Activated CD8-positive, alpha-beta T cell treated with anti-CD3 and anti-CD28 coated beads, Interleukin-2, amount 10 ng/mL, durations not matched to agents 7 days and 5 days (primary cell): Measurements from ENCODE around the gene CKAP2L. TPM values are rescaled to one million over a fixed set of nuclear protein-coding genes. Genes with fewer than 3 reads are reported as not detected.

Experiments used
- ATAC-seq: fragments of 150-1000 bp; cut with Tn5 transposase; one replicate; pipeline ENCODE4 v1.10.0; 2021; ENCODE audit warnings: moderate library complexity
- CTCF ChIA-PET: fragments of 350-600 bp; sonication (Branson Sonifier 250); formaldehyde crosslinking; loops from one replicate; lab custom pipeline; 2021; ENCODE audit warnings: antibody characterized with exemption; lab: Charles Lee
- POLR2A ChIA-PET: fragments of 350-600 bp; sonication (Branson Sonifier 250); formaldehyde crosslinking; loops from one replicate; lab custom pipeline; 2021; ENCODE audit warnings: antibody characterized with exemption; lab: Charles Lee
- DNase-seq: peaks from one replicate; pipeline ENCODE4 v3.0.0-alpha.2; 2020
- H3K27ac Mint-ChIP-seq: one replicate; pipeline ENCODE4 v1.8.0; 2021; ENCODE audit warnings: mild to moderate bottlenecking, mixed read lengths
- H3K27me3 Mint-ChIP-seq: one replicate; pipeline ENCODE4 v1.8.0; 2021; ENCODE audit warnings: low read depth, mixed read lengths
- H3K36me3 Mint-ChIP-seq: one replicate; pipeline ENCODE4 v1.8.0; 2021; ENCODE audit warnings: low read depth, mixed read lengths
- H3K4me1 Mint-ChIP-seq: one replicate; pipeline ENCODE4 v1.8.0; 2021; ENCODE audit warnings: low read depth, mixed read lengths
- H3K4me3 Mint-ChIP-seq: one replicate; pipeline ENCODE4 v1.8.0; 2021; ENCODE audit warnings: mild to moderate bottlenecking, mixed read lengths
- H3K9me3 Mint-ChIP-seq: one replicate; pipeline ENCODE4 v1.8.0; 2022; ENCODE audit warnings: mixed read lengths; ENCODE audit not compliant: insufficient read depth
- total RNA-seq, 2 experiments: library from RNA; stranded (reverse); gene quantifications; one replicate each; pipeline ENCODE4 v1.2.3, GENCODE V29; 2021

The CKAP2L gene
- total RNA-seq, 2 experiments from 2014 or later = 59.3 to 63.4 TPM

GRCh38 chr2:112703684-112704083 is 60.7 kb downstream of the CKAP2L start:
- POLR2A ChIA-PET = interaction anchor here (0.7 kb wide), 1 partner anchor 39 kb away, joined by 3 read pairs; no protein-coding TSS in a partner anchor
- peaks cover 1% of the 10 kb centered on the region for H3K36me3 Mint-ChIP-seq

DNA sequence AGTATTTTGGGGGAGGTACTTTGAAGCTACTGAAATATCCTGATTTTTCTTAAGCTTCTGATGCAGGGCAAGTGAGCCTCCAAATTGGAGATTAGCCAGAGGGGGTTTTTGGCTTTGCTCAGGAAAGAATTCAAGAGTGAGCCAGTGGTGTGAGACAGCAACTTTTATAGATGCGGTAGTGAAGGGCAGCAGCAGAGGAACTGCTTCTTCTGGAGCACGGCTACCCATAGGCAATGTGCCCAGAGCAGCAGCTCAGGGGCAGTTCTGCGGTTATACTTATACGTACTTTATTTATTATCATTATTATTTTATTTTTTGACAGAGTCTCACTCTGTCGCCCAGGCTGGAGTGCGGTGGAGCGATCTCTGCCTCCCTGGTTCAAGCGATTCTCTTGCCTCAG is 63.4 kb downstream of the CKAP2L start:
- peaks cover 43% of the 10 kb centered on the region for H3K27me3 Mint-ChIP-seq
- no peaks in the 10 kb centered on the region for H3K9me3 Mint-ChIP-seq
- no peak overlapping the region for H3K27ac Mint-ChIP-seq
- no peak overlapping the region for H3K4me3 Mint-ChIP-seq
- ATAC-seq (no peak), DNase-seq (no peak)
- ChIA-PET POLR2A (no interaction called here), CTCF (interaction anchor here (0.9 to 2.3 kb wide), 2 partner anchors 11 to 25 kb away, joined by 4 to 7 read pairs; no protein-coding TSS in a partner anchor)
- peaks cover 21% of the 10 kb centered on the region for H3K4me1 Mint-ChIP-seq
- H3K36me3 Mint-ChIP-seq = peaks cover 1% of the 10 kb centered on the region

More at GRCh38 chr2:112703684-112704083, 60.7 kb downstream of the CKAP2L start:
- Mint-ChIP-seq H3K9me3 (no peaks in the 10 kb centered on the region), H3K4me1 (peaks cover 46% of the 10 kb centered on the region), H3K27ac (no peak overlapping the region), H3K4me3 (no peak overlapping the region), H3K27me3 (peaks cover 38% of the 10 kb centered on the region)
- ATAC-seq (no peak), DNase-seq (no peak)
- CTCF ChIA-PET = interaction anchor here (1.0 to 1.5 kb wide), 3 partner anchors 13 to 23 kb away, joined by 3 read pairs; no protein-coding TSS in a partner anchor

GRCh38 chr2:112699984-112700667 is 64.3 kb downstream of the CKAP2L start:
- no peaks in the 10 kb centered on the region for H3K9me3 Mint-ChIP-seq
- no peak overlapping the region for H3K27ac Mint-ChIP-seq
- ATAC-seq = no peak
- peaks cover 12% of the 10 kb centered on the region for H3K4me1 Mint-ChIP-seq
- no peaks in the 10 kb centered on the region for H3K36me3 Mint-ChIP-seq
- POLR2A ChIA-PET = no interaction called here
- H3K4me3 Mint-ChIP-seq = no peak overlapping the region
- H3K27me3 Mint-ChIP-seq = peaks cover 44% of the 10 kb centered on the region
- CTCF ChIA-PET = interaction anchor here (0.9 to 2.4 kb wide), 4 partner anchors 10 to 242 kb away, joined by 4 to 12 read pairs (median 6); no protein-coding TSS in a partner anchor
- no peak for DNase-seq

DNA sequence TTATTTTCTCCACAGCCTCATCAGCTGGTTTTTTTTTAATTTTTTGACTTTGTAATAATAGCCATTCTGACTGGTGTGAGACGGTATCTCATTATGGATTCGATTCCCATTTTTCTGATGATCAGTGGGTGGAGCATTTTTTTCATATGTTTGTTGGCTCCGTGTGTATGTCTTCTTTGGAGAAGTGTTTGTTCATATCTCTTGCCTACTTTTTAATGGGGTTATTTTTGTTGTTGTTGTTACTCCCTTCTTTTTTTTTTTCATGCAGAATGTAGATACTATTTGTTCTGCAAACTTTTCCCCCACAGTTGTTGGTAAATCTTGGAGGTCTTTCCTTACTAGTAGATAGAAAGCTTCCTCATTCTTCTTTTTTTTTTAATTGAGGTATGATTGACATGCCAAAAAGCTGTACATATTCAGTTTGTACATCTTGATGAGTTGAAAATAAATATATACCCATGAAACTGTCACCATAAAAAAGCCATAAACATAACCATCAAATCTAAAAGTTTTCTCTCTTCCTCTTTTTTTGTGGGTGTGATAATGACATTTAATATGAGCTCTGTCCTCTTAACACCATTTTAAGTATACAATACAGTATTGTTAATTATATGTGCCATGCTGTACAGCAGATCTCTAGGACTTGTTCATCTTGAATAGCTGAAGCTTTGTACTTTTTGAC is 65.4 kb downstream of the CKAP2L start:
- ChIA-PET POLR2A (no interaction called here), CTCF (interaction anchor here (0.9 to 2.4 kb wide), 5 partner anchors 10 to 243 kb away, joined by 3 to 12 read pairs (median 4); no protein-coding TSS in a partner anchor)
- DNase-seq = no peak
- H3K36me3 Mint-ChIP-seq = no peaks in the 10 kb centered on the region
- peaks cover 42% of the 10 kb centered on the region for H3K27me3 Mint-ChIP-seq
- H3K27ac Mint-ChIP-seq = no peak overlapping the region
- ATAC-seq = no peak
- no peak overlapping the region for H3K4me3 Mint-ChIP-seq
- H3K4me1 Mint-ChIP-seq = peaks cover 10% of the 10 kb centered on the region
- no peaks in the 10 kb centered on the region for H3K9me3 Mint-ChIP-seq

GRCh38 chr2:112694182-112694581 is 70.2 kb downstream of the CKAP2L start:
- DNase-seq (no peak), ATAC-seq (no peak)
- Mint-ChIP-seq H3K36me3 (no peaks in the 10 kb centered on the region), H3K4me1 (peaks cover 33% of the 10 kb centered on the region), H3K27ac (no peak overlapping the region), H3K9me3 (no peaks in the 10 kb centered on the region), H3K4me3 (no peak overlapping the region), H3K27me3 (peaks cover 24% of the 10 kb centered on the region)
- CTCF ChIA-PET = no interaction called here
- POLR2A ChIA-PET = no interaction called here

- peaks cover 37% of the 10 kb centered on the region for H3K4me1 Mint-ChIP-seq
- ATAC-seq (no peak), DNase-seq (no peak)
- no peaks in the 10 kb centered on the region for H3K36me3 Mint-ChIP-seq
- no peak overlapping the region for H3K4me3 Mint-ChIP-seq
- CTCF ChIA-PET = interaction anchor here (1.5 to 5.3 kb wide), 4 partner anchors 14 to 68 kb away, joined by 6 to 109 read pairs (median 48); no protein-coding TSS in a partner anchor
- H3K9me3 Mint-ChIP-seq = no peaks in the 10 kb centered on the region
- H3K27ac Mint-ChIP-seq = no peak overlapping the region
- H3K27me3 Mint-ChIP-seq = peaks cover 20% of the 10 kb centered on the region
- POLR2A ChIA-PET = interaction anchor here (1.6 kb wide), 1 partner anchor 51 kb away, joined by 4 read pairs; no protein-coding TSS in a partner anchor
Observed at GRCh38 chr2:112693596-112693995, 70.8 kb downstream of the CKAP2L start.

DNA sequence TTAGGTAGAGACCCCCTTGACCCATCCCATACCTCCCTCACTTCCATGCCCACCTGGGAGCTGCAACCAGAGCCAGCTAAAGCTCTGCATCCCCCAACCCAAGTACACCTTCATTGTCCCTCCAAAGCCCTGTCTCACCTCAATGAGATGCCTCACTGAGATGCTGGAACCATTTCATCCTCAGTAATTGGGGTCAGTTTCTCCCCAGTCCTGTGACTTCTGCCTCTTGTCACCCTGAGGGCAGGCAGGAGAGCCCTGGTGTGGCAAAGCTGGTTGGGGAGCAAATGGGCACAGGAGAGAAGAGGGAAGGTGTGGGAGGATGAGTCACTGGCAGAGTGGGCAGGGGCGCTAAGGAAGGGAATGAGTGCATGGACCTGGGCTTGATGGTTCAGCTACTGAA is 71.5 kb downstream of the CKAP2L start:
- H3K4me3 Mint-ChIP-seq = no peak overlapping the region
- ATAC-seq = peak; percentile 4

GRCh38 chr2:112692495-112692911 is 71.9 kb downstream of the CKAP2L start:
- ChIA-PET POLR2A (interaction anchor here (0.7 to 1.8 kb wide), 8 partner anchors 9 to 107 kb away, joined by 4 to 9 read pairs (median 5); partner anchors contain the start of gene CHCHD5), CTCF (interaction anchor here (0.6 to 5.3 kb wide), 10 partner anchors 15 to 250 kb away, joined by 3 to 109 read pairs (median 18); partner anchors contain the start of gene SLC20A1)
- no peak overlapping the region for H3K4me3 Mint-ChIP-seq
- peaks cover 16% of the 10 kb centered on the region for H3K27me3 Mint-ChIP-seq
- peaks cover 37% of the 10 kb centered on the region for H3K4me1 Mint-ChIP-seq
- no peaks in the 10 kb centered on the region for H3K36me3 Mint-ChIP-seq
- H3K27ac Mint-ChIP-seq = peak overlapping the region; percentile 83
- ATAC-seq (peak; percentile 94), DNase-seq (peak; percentile 83)
- H3K9me3 Mint-ChIP-seq = no peaks in the 10 kb centered on the region

More for the DNA sequence above, 71.5 kb downstream of the CKAP2L start:
- ChIA-PET CTCF (interaction anchor here (0.6 to 5.3 kb wide), 10 partner anchors 14 to 249 kb away, joined by 3 to 109 read pairs (median 18); partner anchors contain the start of gene SLC20A1), POLR2A (interaction anchor here (0.6 to 1.8 kb wide), 8 partner anchors 9 to 108 kb away, joined by 3 to 8 read pairs (median 4); partner anchors contain the start of gene CHCHD5)
- H3K27me3 Mint-ChIP-seq = peaks cover 16% of the 10 kb centered on the region
- no peak for DNase-seq
- H3K4me1 Mint-ChIP-seq = peaks cover 37% of the 10 kb centered on the region
- no peaks in the 10 kb centered on the region for H3K9me3 Mint-ChIP-seq
- H3K36me3 Mint-ChIP-seq = no peaks in the 10 kb centered on the region
- peak overlapping the region; percentile 83 for H3K27ac Mint-ChIP-seq

GRCh38 chr2:112691881-112692281 is 72.5 kb downstream of the CKAP2L start:
- Mint-ChIP-seq H3K36me3 (no peaks in the 10 kb centered on the region), H3K27me3 (peaks cover 11% of the 10 kb centered on the region), H3K27ac (no peak overlapping the region), H3K4me3 (no peak overlapping the region), H3K9me3 (no peaks in the 10 kb centered on the region), H3K4me1 (peaks cover 37% of the 10 kb centered on the region)
- CTCF ChIA-PET = interaction anchor here (0.9 to 5.3 kb wide), 11 partner anchors 13 to 107 kb away, joined by 3 to 109 read pairs (median 16); partner anchors contain the start of gene SLC20A1
- ATAC-seq (no peak), DNase-seq (no peak)
- POLR2A ChIA-PET = interaction anchor here (0.7 to 1.8 kb wide), 6 partner anchors 14 to 107 kb away, joined by 4 to 9 read pairs (median 6); partner anchors contain the start of gene CHCHD5

DNA sequence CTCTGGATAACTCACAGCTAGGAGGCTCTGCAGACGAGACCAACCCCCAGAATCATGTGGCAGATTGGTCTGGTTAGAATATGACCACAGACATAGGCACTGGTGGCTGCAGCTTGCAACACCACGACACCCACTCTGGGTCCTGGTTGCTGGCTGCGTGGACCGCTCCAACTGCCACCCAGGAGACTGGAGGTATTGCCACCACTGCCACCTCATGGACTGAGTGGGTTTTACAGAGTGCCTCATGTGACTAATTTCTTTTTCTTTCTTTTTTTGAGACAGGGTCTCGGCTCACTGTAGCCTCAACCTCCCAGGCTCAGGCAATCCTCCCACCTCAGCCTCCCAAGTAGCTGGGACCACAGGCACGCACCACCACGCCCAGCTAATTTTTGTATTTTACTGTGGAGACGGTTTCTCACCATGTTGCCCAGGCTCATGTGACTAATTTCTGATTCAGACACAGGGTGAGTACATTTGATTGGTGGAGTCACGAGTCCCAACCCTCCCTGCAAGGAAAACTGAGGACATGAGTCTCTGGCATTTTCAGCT is 73.5 kb downstream of the CKAP2L start:
- ChIA-PET POLR2A (interaction anchor here (0.8 to 1.5 kb wide), 4 partner anchors 14 to 64 kb away, joined by 3 to 9 read pairs (median 3); partner anchors contain the start of gene SLC20A1), CTCF (interaction anchor here (0.7 to 5.3 kb wide), 20 partner anchors 9 to 251 kb away, joined by 3 to 109 read pairs (median 4); partner anchors contain the start of gene SLC20A1)
- peak overlapping the region; percentile 30 for H3K4me3 Mint-ChIP-seq
- peaks cover 7% of the 10 kb centered on the region for H3K27me3 Mint-ChIP-seq
- no peak overlapping the region for H3K27ac Mint-ChIP-seq
- DNase-seq = peak; percentile 80
- H3K9me3 Mint-ChIP-seq = no peaks in the 10 kb centered on the region
- H3K4me1 Mint-ChIP-seq = peaks cover 43% of the 10 kb centered on the region
- ATAC-seq = peak; percentile 73
- H3K36me3 Mint-ChIP-seq = no peaks in the 10 kb centered on the region
